Retinal pigment epithelial cell (primary cell): ENCODE data around the gene PCSK2.

Experiments used
- DNase-seq: peaks from one replicate; pipeline ENCODE4 v3.0.0-alpha.2; 2010; ENCODE audit warnings: low read depth
- H3K4me3 ChIP-seq: 2 replicates; pipeline ENCODE4 v1.5.1; 2011; ENCODE audit warnings: mild to moderate bottlenecking, low read length, control low read depth, moderate library complexity
- CTCF ChIP-seq: conservative IDR thresholded peaks from 2 replicates; pipeline ENCODE4 v1.5.1; 2011; ENCODE audit warnings: low read depth, low read length, control low read depth, inconsistent platforms

The PCSK2 gene

GRCh38 chr20:17306427-17306826 lies 79.6 kb downstream of the PCSK2 start:
- no peak for DNase-seq
- no peak for TF ChIP-seq CTCF
- H3K4me3 ChIP-seq: no peak overlapping the region

GRCh38 chr20:17314264-17314663 lies 87.4 kb downstream of the PCSK2 start:
- no peak overlapping the region for H3K4me3 ChIP-seq
- no peak for TF ChIP-seq CTCF
- DNase-seq: no peak

GRCh38 chr20:17315407-17316231 lies 88.8 kb downstream of the PCSK2 start:
- no peak overlapping the region for H3K4me3 ChIP-seq

GRCh38 chr20:17316316-17317038 lies 89.6 kb downstream of the PCSK2 start:
- H3K4me3 ChIP-seq: no peak overlapping the region
- DNase-seq: no peak
- TF ChIP-seq CTCF: no peak

More at GRCh38 chr20:17315407-17316231, 88.8 kb downstream of the PCSK2 start:
- no peak for DNase-seq
- TF ChIP-seq CTCF: no peak

- TF ChIP-seq CTCF: no peak
- DNase-seq: no peak
- H3K4me3 ChIP-seq: no peak overlapping the region
Observed at GRCh38 chr20:17317341-17317740, 90.5 kb downstream of the PCSK2 start.

- no peak for DNase-seq
- TF ChIP-seq CTCF: no peak
Observed at GRCh38 chr20:17320456-17320855, 93.6 kb downstream of the PCSK2 start.

More at GRCh38 chr20:17320456-17320855, 93.6 kb downstream of the PCSK2 start:
- H3K4me3 ChIP-seq: no peak overlapping the region
